Right lobe of liver (tissue), 6 donors: ENCODE results near the gene OST4. TPM values are rescaled to one million over a fixed set of nuclear protein-coding genes. Genes with fewer than 3 reads are reported as not detected.
A peak's percentile ranks its signal among the peaks of the same experiment; 100 is the strongest.

Experiments used
- ATAC-seq, 4 donors: fragments of 200-7000 bp; cut with Tn5 transposase; one replicate each; pipeline ENCODE4 v1.9.1; 2020; ENCODE audit warnings: mild to moderate bottlenecking in 4 of 4, moderate library complexity in 4 of 4
- DNase-seq, 3 donors: peaks; one replicate each; pipeline ENCODE4 v3.0.0-alpha.2; 2020
- H3K27ac ChIP-seq, 3 donors: fragments of 200-600 bp; one replicate each; pipeline ENCODE4 v1.8.0; 2022
- H3K27me3 ChIP-seq, 2 donors: fragments of 200-600 bp; one replicate each; pipeline ENCODE4 v1.8.0; 2022
- H3K36me3 ChIP-seq, 4 donors: fragments of 200-600 bp; sonication (generic) in 1 of 4; one replicate each; pipeline versions ENCODE4 v1.5.1 to v1.8.0; 2017 to 2022; ENCODE audit warnings: control low read depth in 1 of 4
- H3K4me1 ChIP-seq, 4 donors: fragments of 200-600 bp; sonication (generic) in 1 of 4; one replicate each; pipeline versions ENCODE4 v1.5.1 to v1.8.0; 2017 to 2022; ENCODE audit warnings: control low read depth in 1 of 4
- H3K4me3 ChIP-seq, 3 donors: fragments of 200-600 bp; one replicate each; pipeline ENCODE4 v1.8.0; 2022
- H3K9me3 ChIP-seq, 4 donors: fragments of 200-600 bp; sonication (generic) in 1 of 4; one replicate each; pipeline versions ENCODE4 v1.5.1 to v1.8.0; 2017 to 2022; ENCODE audit warnings: control low read depth in 1 of 4
- CTCF ChIP-seq, 4 donors: fragments of 200-600 bp in 3 of 4; fragments of 450-650 bp in 1 of 4; IDR thresholded peaks; one replicate each; pipeline versions ENCODE4 v1.5.1 to v1.8.0; 2016 to 2022; ENCODE audit warnings: antibody characterized with exemption in 4 of 4, mild to moderate bottlenecking in 2 of 4
- POLR2A ChIP-seq: fragments of 450-650 bp; IDR thresholded peaks from one replicate; pipeline ENCODE4 v1.6.1; 2017; ENCODE audit warnings: antibody characterized with exemption, mild to moderate bottlenecking
- WGBS: methylation state at CpG from one replicate; pipeline ENCODE4 v1.1.6; 2018; ENCODE audit warnings: low coverage, low lambda C conversion rate; ENCODE audit not compliant: insufficient coverage; ENCODE audit errors: missing lambda C conversion rate; 5-methylcytosine and 5-hydroxymethylcytosine counted together
- intact Hi-C, 2 donors: fragments of 100-400 bp; cut with DNase I; formaldehyde crosslinking; loops; one replicate each; pipeline versions ENCODE4 v1.11.2 to v1.14.1; 2022
- total RNA-seq, 6 experiments: library from RNA; depleted of rRNA in 2 of 6; stranded (reverse); fragments of >200 nt in 2 of 6; fragmentation: NEBNext Ultra II Directional in 3 of 6; extraction: Animal tissue kit (Norgen Biotek cat#: 25700) in 3 of 6; gene quantifications; one replicate each; pipeline versions ENCODE4 v1.1.0 to v1.2.4, GENCODE V29; 2016 to 2023
- donor health status: DM: no; HTN: yes; CAD: no.
- donor health status: DM: no; HTN: no; CAD: no.
- donor health status: DM: no; HTN: no; CAD: no.
- donor health status: DM: no; HTN: yes; CAD: no.
- donor health status: DM: no; HTN: yes; CAD: no.

OST4 gene
- total RNA-seq, 6 experiments from 2014 or later, result 144 to 182 (median 161) TPM

- no peaks in the 10 kb centered on the region for H3K9me3 ChIP-seq
- ATAC-seq (no peak), DNase-seq (no peak)
- no peaks in the 10 kb centered on the region for H3K27me3 ChIP-seq
- no peak overlapping the region for H3K27ac ChIP-seq
- 30% methylated on average over 3 of the region's 3 CpGs for WGBS
- H3K4me1 ChIP-seq, result no peaks in the 10 kb centered on the region
- TF ChIP-seq CTCF (IDR thresholded peaks at IDR 0.05), result no peak
- TF ChIP-seq POLR2A, result no peak
- no peak overlapping the region for H3K4me3 ChIP-seq
- intact Hi-C loops, result no loop called here
- H3K36me3 ChIP-seq, result no peaks in the 10 kb centered on the region
Measured at GRCh38 chr2:27105981-27106380, 34.5 kb upstream of the OST4 start.

GRCh38 chr2:27102329-27102728 is 30.9 kb upstream of the OST4 start:
- H3K27me3 ChIP-seq, result no peaks in the 10 kb centered on the region
- H3K4me3 ChIP-seq, result no peak overlapping the region
- TF ChIP-seq CTCF (IDR thresholded peaks at IDR 0.05) (no peak), POLR2A (no peak)
- no peaks in the 10 kb centered on the region for H3K4me1 ChIP-seq
- H3K27ac ChIP-seq, result no peak overlapping the region
- peak; percentile 4 to 26 (median 14) for ATAC-seq
- H3K36me3 ChIP-seq, result peaks cover 0 to 29% (median 12%) of the 10 kb centered on the region in 4 donors
- DNase-seq, result no peak
- WGBS, result no CpG with 5 or more reads among the region's 5 CpGs
- intact Hi-C loops, result no loop called here
- no peaks in the 10 kb centered on the region for H3K9me3 ChIP-seq

GRCh38 chr2:27100036-27100435 is 28.6 kb upstream of the OST4 start:
- Histone ChIP-seq H3K4me3 (no peak overlapping the region), H3K27ac (no peak overlapping the region), H3K36me3 (peaks cover 0 to 38% (median 15%) of the 10 kb centered on the region in 4 donors), H3K9me3 (no peaks in the 10 kb centered on the region), H3K4me1 (peaks cover 0 to 19% (median 8%) of the 10 kb centered on the region in 4 donors), H3K27me3 (no peaks in the 10 kb centered on the region)
- WGBS, result 61% methylated on average over 10 of the region's 10 CpGs
- intact Hi-C loops, result no loop called here
- no peak for DNase-seq
- TF ChIP-seq POLR2A, result no peak
- no peak for TF ChIP-seq CTCF (IDR thresholded peaks at IDR 0.05)
- ATAC-seq, result no peak

- intact Hi-C loops, result loop anchor here (10.0 kb wide), 3 partner anchors 95 to 195 kb away; partner anchors contain the start of gene DNAJC5G (in 1 of the 2)
- DNase-seq, result no peak
Measured at GRCh38 chr2:27099334-27099955, 28.0 kb upstream of the OST4 start.

More at GRCh38 chr2:27099334-27099955, 28.0 kb upstream of the OST4 start:
- Histone ChIP-seq H3K27ac (no peak overlapping the region), H3K4me3 (no peak overlapping the region), H3K27me3 (no peaks in the 10 kb centered on the region), H3K36me3 (peaks cover 0 to 38% (median 15%) of the 10 kb centered on the region in 4 donors), H3K9me3 (no peaks in the 10 kb centered on the region), H3K4me1 (peaks cover 0 to 25% (median 11%) of the 10 kb centered on the region in 4 donors)
- no peak for ATAC-seq
- 87% methylated on average over 3 of the region's 19 CpGs for WGBS
- TF ChIP-seq CTCF (IDR thresholded peaks at IDR 0.05) (no peak), POLR2A (no peak)
